Lung (tissue), 12 donors: ENCODE measurements around the gene RBP7. TPM values are rescaled to one million over a fixed set of nuclear protein-coding genes. Genes with fewer than 3 reads are reported as not detected.

Experiments
- ATAC-seq: fragments of 200-7000 bp; cut with Tn5 transposase; one replicate; pipeline ENCODE4 v1.9.1; 2020; ENCODE audit warnings: moderate number of reproducible peaks; ENCODE audit not compliant: insufficient read depth, low FRiP score
- DNase-seq, 3 donors: peaks; one replicate each; pipeline ENCODE4 v3.0.0-alpha.2; 2013 to 2017
- H3K27ac ChIP-seq, 2 donors: one replicate each; pipeline ENCODE4 v1.5.1; 2013; ENCODE audit warnings: mild to moderate bottlenecking in 2 of 2, moderate library complexity in 2 of 2, control low read depth in 1 of 2, inconsistent platforms in 1 of 2, low read depth in 1 of 2, low read length in 1 of 2
- H3K27me3 ChIP-seq, 3 donors: one replicate each; pipeline ENCODE4 v1.5.1; 2013; ENCODE audit warnings: low read length in 2 of 3; ENCODE audit not compliant: control insufficient read depth in 3 of 3, insufficient read depth in 3 of 3
- H3K36me3 ChIP-seq, 4 donors: one replicate each; pipeline ENCODE4 v1.5.1; 2013; ENCODE audit warnings: low read length in 4 of 4, mild to moderate bottlenecking in 1 of 4, moderate library complexity in 1 of 4; ENCODE audit not compliant: control insufficient read depth in 4 of 4, insufficient read depth in 4 of 4
- H3K4me1 ChIP-seq, 5 donors: one replicate each; pipeline ENCODE4 v1.5.1; 2013; ENCODE audit warnings: low read length in 5 of 5, mild to moderate bottlenecking in 2 of 5, moderate library complexity in 1 of 5; ENCODE audit not compliant: control insufficient read depth in 5 of 5, insufficient read depth in 5 of 5
- H3K4me3 ChIP-seq: one replicate; pipeline ENCODE4 v1.5.1; 2013; ENCODE audit warnings: mild to moderate bottlenecking, control low read depth, moderate library complexity
- H3K9ac ChIP-seq, 2 donors: one replicate each; pipeline ENCODE4 v1.5.1; 2013; ENCODE audit warnings: low read length in 2 of 2, control low read depth in 1 of 2; ENCODE audit not compliant: insufficient read depth in 1 of 2
- H3K9me3 ChIP-seq, 4 donors: one replicate each; pipeline ENCODE4 v1.5.1; 2013; ENCODE audit warnings: low read length in 3 of 4, mild to moderate bottlenecking in 1 of 4, moderate library complexity in 1 of 4; ENCODE audit not compliant: control insufficient read depth in 4 of 4, insufficient read depth in 3 of 4
- WGBS, 2 donors: extraction: QIAGEN DNeasy Blood & Tissue Kit; methylation state at CpG; one replicate each; pipeline ENCODE4 v1.1.7; 2013; 5-methylcytosine and 5-hydroxymethylcytosine counted together
- polyA plus RNA-seq, 2 donors: library from polyadenylated mRNA; stranded (reverse); fragments of 200-250 nt; gene quantifications; one replicate each; pipeline ENCODE4 v1.2.1, GENCODE V29; 2013
- total RNA-seq, 2 donors: library from RNA; depleted of rRNA in 1 of 2; stranded (reverse); fragments of >200 nt in 1 of 2; gene quantifications; one replicate each; pipeline ENCODE4 v1.2.1, GENCODE V29; 2014 to 2021
- TF ChIP-seq, protein P1 (sequence below): IDR thresholded peaks from 2 replicates; pipeline ENCODE4 v1.5.1; 2012; ENCODE audit warnings: mild to moderate bottlenecking; ENCODE audit errors: control extremely low read depth, extremely low read depth
- donor health status: control.
- donor health status: control.
- donor health status: Bipolar disorder and iron deficiency.
- donor health status: healthy.
- donor health status: DM: yes; HTN: yes; CAD: no.

Gene RBP7
- total and polyA plus RNA-seq, 4 donors = 2.1 to 9.8 (median 7.7) TPM

DNA sequence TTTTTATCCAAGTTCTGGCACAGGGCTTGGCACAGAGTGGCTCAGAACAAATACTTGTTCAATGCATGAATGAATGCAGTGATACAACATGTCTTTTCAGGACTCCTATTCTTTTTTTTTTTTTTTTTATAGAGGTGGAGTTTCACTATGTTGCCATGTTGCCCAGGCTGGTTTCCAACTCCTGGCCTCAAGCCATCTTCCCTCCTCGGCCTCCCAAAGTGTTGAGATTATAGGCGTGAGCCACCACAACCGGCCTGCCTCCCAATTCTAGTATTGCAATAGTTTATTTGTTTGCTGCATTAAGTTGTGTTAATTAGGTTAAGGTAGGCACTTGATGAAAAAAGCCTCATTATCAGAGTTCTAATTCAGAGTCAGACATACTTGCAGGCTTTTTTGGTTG is 53.6 kb downstream of the RBP7 start:
- Histone ChIP-seq H3K9ac (no peak overlapping the region), H3K27me3 (no peaks in the 10 kb centered on the region), H3K9me3 (no peaks in the 10 kb centered on the region), H3K4me1 (peaks cover 4 to 21% (median 16%) of the 10 kb centered on the region in 5 donors), H3K27ac (no peak overlapping the region), H3K4me3 (no peak overlapping the region), H3K36me3 (peaks cover 0 to 11% (median 3%) of the 10 kb centered on the region in 4 donors)
- 79 to 82% methylated on average over 3 of the region's 3 CpGs for WGBS, 2 donors
- ATAC-seq (no peak), DNase-seq (no peak)
- TF ChIP-seq, protein P1, sequence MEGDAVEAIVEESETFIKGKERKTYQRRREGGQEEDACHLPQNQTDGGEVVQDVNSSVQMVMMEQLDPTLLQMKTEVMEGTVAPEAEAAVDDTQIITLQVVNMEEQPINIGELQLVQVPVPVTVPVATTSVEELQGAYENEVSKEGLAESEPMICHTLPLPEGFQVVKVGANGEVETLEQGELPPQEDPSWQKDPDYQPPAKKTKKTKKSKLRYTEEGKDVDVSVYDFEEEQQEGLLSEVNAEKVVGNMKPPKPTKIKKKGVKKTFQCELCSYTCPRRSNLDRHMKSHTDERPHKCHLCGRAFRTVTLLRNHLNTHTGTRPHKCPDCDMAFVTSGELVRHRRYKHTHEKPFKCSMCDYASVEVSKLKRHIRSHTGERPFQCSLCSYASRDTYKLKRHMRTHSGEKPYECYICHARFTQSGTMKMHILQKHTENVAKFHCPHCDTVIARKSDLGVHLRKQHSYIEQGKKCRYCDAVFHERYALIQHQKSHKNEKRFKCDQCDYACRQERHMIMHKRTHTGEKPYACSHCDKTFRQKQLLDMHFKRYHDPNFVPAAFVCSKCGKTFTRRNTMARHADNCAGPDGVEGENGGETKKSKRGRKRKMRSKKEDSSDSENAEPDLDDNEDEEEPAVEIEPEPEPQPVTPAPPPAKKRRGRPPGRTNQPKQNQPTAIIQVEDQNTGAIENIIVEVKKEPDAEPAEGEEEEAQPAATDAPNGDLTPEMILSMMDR = no peak

DNA sequence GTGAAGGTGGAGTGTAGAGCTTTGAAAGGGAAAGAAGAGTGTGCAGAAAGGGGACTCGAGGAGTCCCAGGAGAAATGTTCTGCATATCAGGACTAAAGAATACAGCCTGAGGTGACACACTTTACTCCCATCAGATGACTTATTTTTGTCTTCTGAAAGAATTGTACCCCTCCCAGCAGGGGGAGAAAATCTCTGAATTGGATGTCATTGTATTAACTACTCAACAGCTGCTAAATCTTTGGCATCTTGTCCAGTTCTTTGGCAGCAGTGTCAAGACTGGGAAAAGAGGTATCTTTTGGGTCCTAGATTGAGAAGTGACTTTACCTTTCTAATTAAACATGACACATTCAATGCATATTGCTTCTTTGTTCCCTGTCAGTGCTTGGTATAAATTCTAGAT is 54.6 kb downstream of the RBP7 start:
- H3K36me3 ChIP-seq = peaks cover 0 to 11% (median 3%) of the 10 kb centered on the region in 4 donors
- no peaks in the 10 kb centered on the region for H3K27me3 ChIP-seq
- WGBS, 2 donors = 98 to 100% methylated on average over 1 of the region's 1 CpG
- no peaks in the 10 kb centered on the region for H3K9me3 ChIP-seq
- DNase-seq = no peak
- no peak for ATAC-seq
- no peak overlapping the region for H3K9ac ChIP-seq
- H3K4me1 ChIP-seq = peaks cover 0 to 10% (median 6%) of the 10 kb centered on the region in 5 donors
- H3K27ac ChIP-seq = no peak overlapping the region
- TF ChIP-seq, protein P1 = no peak
- H3K4me3 ChIP-seq = no peak overlapping the region

DNA sequence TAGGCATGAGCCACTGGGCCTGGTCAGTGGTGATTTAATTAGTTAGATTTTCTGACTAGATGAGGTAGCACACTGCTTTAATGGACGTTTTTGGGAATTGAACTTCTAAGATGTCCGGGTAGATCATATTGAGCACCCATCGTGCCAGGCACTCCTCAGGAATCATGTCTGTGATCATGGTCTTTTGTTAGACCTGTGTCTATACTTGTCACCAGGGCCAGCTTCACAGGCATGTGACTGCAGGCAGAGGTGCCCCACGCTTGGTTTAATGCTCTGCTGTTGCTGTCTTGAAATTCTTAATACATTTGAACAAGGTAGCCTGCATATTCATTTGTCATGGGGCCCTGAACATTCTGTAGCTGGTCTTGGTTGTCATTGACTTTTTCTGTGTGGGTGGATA is 55.3 kb downstream of the RBP7 start:
- H3K4me1 ChIP-seq = peaks cover 0 to 5% (median under 1%) of the 10 kb centered on the region in 5 donors
- TF ChIP-seq, protein P1 = no peak
- ATAC-seq (no peak), DNase-seq (no peak)
- H3K27me3 ChIP-seq = no peaks in the 10 kb centered on the region
- peaks cover 0 to 11% (median 3%) of the 10 kb centered on the region in 4 donors for H3K36me3 ChIP-seq
- H3K4me3 ChIP-seq = no peak overlapping the region
- no peaks in the 10 kb centered on the region for H3K9me3 ChIP-seq
- no peak overlapping the region for H3K27ac ChIP-seq
- H3K9ac ChIP-seq = no peak overlapping the region
- 96 to 97% methylated on average over 4 of the region's 4 CpGs for WGBS, 2 donors

DNA sequence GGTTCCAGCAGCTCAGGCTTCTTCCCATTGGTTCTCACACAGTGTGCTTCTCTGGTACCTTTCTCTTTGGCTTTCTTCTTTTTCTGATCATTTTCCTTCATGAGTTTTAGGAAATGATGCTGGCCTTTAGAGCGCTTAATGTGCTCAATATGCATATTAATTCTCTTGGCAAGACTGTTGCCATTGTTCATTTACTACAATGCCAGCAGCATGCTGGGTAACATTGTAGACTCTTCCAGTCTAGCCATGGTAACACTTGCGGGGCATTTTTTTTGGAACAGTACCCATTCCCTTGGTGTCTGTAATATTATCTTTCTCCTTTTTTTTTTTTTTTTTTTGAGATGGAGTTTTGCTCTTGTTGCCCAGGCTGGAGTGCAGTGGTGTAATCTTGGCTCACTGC is 57.4 kb downstream of the RBP7 start:
- ATAC-seq (no peak), DNase-seq (no peak)
- Histone ChIP-seq H3K27me3 (no peaks in the 10 kb centered on the region), H3K27ac (no peak overlapping the region), H3K9ac (no peak overlapping the region), H3K4me3 (no peak overlapping the region), H3K9me3 (no peaks in the 10 kb centered on the region), H3K36me3 (peaks cover 0 to 11% (median 5%) of the 10 kb centered on the region in 4 donors), H3K4me1 (peaks cover 0 to 13% (median 6%) of the 10 kb centered on the region in 5 donors)
- 86 to 90% methylated on average over 2 of the region's 2 CpGs for WGBS, 2 donors
- TF ChIP-seq, protein P1 = no peak
